ENCODE measurements around the gene PAFAH2.
"Not testable (repeated sequence)": the region's sequence is repeated elsewhere in the genome, so short reads cannot be mapped to it uniquely, and the experiment has no call there.

The PAFAH2 gene

DNA sequence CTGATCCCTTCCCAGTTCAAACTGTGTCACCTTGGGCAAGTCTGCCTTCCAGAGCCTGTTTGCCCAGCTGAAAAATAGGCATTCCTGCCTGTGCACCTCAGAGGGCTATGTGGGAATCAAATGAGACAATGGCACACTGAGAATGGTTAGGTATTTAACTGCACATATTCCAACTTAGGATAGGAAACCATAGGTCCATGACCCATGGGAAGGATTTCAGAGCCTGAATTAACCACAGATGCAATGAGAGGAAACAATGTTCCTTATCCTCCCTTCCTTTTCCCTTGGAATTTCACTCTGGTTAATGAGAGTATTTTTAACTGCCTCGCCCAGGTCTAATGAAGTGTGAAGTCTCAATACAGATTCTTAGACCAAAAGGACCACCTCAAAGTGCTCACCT is 12.7 kb downstream of the PAFAH2 start:
- no peak for DNase-seq (ENCODE audit: low read depth)

GRCh38 chr1:25979210-25979609 is 18.7 kb downstream of the PAFAH2 start:
- no peak for DNase-seq (ENCODE audit: low read depth)

GRCh38 chr1:25978403-25978802 is 19.5 kb downstream of the PAFAH2 start:
- no peak for DNase-seq (ENCODE audit: low read depth)

DNA sequence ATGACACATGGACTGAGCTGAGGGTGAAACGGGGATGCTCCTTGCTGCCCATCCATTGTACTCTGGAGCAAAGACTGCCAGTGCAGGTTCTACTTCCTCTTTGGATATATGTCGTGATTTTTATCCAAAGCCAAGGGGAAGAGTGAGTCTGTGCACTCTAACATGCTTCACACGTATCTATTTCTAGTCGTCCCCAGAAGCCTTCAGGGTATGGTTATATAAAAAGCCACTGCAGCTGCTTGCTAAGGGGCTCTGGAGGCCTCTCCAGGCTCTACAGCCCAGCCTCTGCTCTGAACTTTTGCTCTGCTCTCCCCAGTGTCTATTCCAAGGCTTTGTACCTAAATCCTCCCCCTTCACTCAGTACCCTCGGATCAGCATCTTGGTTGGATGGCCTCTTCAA is 20.1 kb downstream of the PAFAH2 start:
- no peak for DNase-seq (ENCODE audit: low read depth)

DNA sequence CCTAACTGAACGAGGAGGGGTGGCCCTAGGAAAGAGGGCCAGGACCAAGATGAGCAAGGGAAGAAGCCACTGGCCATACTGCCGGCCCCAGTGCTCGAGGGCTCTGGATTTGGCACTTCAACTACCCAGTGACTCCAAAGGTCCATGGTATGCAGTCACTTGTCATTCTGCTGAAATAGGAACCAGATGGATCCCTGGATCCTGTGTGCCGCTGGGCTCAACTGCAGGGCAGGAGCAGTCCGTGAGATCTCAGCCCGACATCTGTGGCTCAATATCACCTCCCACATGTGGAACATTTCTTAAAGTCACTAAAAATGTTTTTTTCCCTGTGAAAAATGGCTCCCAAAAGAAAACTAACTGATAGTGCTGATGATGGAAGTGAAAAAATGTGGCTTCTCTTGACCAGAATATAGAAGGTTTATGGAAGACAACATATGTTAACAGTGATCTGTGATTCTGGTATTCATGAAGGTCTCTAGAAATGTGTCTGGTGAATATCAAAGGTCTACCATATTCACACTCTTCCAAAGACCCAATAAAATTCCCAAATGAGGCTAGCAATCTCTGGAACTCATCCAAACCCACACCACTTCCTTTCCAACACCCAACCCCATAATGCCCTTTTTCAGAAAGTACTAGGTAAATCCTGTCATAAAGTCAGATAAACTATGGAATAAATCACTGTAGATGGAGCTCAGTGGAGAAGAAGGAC is 24.1 kb downstream of the PAFAH2 start:
- DNase-seq (ENCODE audit: low read depth), result no peak

- DNase-seq (ENCODE audit: low read depth), result no peak
Measured at GRCh38 chr1:25971811-25972180, 26.1 kb downstream of the PAFAH2 start.

DNA sequence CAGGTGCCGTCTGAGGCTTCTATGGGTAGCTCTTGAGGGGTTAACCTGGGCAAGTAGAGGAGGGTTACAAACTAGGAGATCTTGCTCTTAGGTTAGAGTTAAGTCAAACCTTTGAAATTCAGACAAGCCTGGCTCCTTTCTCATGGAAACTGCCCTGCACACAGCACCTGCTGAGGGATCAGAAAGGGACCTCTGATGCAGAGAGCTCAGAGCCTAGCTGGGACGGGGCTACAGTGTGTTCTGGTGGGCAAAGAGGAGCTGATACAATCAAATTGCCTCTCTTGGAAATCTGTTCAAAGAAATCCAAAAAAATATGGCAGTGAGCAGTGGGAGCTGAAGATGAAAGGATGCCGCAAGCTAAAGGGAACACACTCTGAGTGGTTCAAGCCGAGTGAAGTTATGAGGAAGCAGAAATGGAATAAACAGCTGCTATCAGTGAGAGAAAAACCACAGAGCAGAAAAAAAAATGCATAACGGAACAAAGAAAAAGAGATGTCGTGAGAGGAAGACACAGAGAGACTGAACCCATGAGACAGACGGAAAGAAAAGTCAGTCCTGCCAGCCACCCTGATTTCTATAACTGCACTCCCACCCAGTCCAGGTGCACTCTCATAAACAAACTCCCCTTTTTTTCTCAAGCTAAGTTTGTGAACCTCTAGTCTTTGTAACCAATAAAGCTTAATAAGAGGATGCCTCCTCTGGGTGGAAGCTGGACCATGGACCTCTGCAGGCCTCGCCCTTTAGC is 26.6 kb downstream of the PAFAH2 start:
- DNase-seq (ENCODE audit: low read depth), result no peak

GRCh38 chr1:25967308-25967707 is 30.6 kb downstream of the PAFAH2 start:
- DNase-seq (ENCODE audit: low read depth), result no peak

DNA sequence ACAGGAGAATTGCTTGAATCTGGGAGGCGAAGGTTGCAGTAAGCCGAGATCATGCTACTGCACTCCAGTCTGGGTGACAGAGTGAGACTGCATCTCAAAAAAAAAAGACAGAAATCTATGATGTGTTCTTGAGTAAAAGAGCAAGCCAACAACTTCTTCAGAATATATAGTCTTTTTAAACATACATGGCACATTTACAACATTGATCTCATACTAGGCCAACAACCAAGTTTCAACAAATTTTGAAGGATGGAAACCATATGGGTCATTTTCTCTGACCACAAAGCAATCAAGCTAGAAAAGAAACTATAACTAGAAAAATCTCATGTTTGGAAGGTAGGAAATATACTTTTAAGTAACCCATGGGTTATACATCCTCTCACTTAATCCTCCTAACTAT is 38.3 kb downstream of the PAFAH2 start:
- no peak for DNase-seq (ENCODE audit: low read depth)

GRCh38 chr1:25958465-25958864 is 39.4 kb downstream of the PAFAH2 start:
- DNase-seq (ENCODE audit: low read depth), result no peak

- DNase-seq (ENCODE audit: low read depth), result no peak
Measured at GRCh38 chr1:25955553-25955952, 42.3 kb downstream of the PAFAH2 start.

DNA sequence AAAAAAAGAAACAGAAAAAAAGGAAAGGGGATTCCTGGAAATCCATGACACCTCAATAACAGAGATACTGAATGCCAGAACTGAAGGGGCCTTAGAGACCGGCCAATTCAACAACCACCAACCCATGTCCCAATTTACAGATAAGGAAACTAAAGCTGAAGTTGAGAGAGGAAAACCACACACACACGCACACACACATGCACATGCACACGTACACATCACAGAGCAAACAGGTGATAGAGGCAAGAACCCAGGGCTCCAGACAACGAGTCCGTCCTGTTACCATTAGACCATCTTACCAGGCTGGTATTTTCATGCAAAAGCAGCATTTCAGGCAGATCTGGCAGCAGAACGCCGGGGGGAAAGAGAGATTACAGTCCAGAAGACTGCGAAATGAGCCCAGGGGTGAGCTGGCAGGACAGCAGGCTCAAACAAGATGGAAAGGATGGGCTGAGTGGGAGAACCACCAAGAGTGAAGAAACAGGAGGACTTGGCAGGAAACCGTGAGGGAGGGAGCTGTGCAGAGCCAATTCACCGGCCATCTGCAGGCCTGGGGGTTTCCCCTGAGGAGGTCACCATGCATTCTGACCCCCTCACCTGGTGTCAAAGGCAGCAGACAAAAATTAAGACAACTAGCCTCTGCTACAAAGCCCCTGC is 43.5 kb downstream of the PAFAH2 start:
- no peak for DNase-seq (ENCODE audit: low read depth)

GRCh38 chr1:25952841-25953401 is 44.9 kb downstream of the PAFAH2 start:
- no peak for DNase-seq (ENCODE audit: low read depth)

DNA sequence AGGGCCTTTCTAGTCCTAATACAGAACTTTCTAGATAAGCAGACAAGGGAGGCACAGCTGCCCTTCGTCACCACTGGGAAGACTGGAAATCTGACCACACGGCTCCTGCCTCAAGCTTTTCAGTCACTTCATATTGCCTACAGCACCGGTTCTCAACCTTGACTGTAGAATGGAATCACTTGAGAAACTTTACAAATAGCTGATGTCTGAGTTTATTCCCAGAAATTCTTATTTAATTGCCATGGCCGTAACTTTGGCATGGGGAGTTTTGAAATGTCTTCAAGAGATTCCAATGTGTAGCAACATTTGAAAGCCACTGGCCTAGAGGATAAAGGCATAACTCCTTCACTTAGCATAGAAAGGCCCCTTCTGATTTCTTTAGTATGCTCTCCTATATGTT is 49.2 kb downstream of the PAFAH2 start:
- DNase-seq (ENCODE audit: low read depth), result no peak

DNA sequence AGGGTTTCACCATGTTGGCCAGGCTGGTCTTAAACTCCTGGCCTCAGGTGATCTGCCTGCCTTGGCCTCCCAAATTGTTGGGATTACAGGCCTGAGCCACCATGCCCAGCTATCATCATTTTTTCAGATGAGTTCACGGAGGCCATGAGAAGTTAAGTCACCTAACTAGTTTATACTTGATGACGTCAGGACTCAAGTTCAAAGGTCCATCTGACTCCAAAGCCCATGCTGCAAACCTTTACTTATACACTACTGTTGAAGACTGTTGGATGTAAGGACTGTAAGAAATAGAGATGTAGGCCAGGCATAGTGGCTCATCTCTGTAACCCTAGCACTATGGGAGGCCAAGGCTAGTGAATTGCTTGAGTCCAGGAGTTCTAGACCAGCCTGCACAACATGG is 50.8 kb downstream of the PAFAH2 start:
- no peak for DNase-seq (ENCODE audit: low read depth)

DNA sequence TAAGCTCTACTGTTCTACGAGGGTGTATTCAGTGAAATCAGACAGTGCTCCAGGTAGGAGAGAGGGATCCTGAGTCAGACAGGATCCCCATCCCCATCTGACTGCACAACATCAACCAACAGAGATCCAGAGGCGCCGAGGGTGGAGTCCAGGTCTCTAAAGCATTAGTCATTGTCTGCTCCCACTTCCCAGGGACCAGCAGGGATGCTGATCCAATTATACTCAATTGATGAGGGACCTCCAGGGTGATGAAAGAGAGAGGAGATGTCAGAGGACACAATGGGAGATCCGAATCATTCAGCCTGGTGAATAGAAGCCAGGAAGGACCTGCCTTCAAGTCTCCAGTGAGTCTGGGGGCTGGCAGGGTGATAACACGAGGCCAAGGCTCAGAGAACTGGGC is 52.1 kb downstream of the PAFAH2 start:
- no peak for DNase-seq (ENCODE audit: low read depth)

- DNase-seq (ENCODE audit: low read depth), result no peak
Measured at GRCh38 chr1:25944986-25945385, 52.9 kb downstream of the PAFAH2 start.

DNA sequence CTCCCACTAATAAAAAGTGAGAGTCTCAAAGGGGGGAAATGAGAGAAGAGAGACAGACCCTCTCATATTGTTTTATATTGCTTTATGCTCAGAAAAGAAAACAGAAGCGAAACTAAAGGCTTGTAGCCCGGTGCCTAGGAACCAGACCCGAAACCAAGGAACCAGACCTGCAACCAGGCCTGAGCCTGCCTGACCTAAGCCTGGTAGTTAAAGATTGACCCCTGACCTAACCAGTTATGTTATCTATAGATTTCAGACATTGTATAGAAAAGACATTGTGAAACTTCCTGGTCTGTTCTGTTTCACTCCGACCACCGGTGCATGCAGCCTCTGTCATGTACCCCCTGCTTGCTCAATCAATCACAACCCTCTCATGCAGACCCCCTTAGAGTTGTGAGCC is 54.4 kb downstream of the PAFAH2 start:
- DNase-seq (ENCODE audit: low read depth), result not testable (repeated sequence)

DNA sequence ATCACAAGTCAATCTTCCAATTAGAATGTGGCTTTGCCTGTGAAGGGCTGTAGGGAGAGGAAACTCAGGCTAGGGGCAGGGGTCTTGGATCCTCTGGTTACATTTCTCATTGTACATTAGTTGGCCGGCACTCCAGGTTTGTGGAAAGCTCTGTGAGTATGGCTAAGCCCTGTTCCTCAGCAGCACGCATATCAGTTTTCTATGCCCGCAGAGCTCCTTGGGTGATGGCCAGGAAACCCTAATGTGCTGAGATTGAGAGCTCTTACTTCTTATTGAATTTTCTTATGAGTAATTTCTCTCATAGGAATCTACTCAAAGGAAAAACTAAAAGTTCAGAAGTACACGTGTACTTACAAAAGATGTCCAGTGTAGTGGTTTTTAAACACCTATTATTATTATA is 60.9 kb downstream of the PAFAH2 start:
- DNase-seq (ENCODE audit: low read depth), result no peak

- no peak for DNase-seq (ENCODE audit: low read depth)
Measured at GRCh38 chr1:25933479-25934365, 64.1 kb downstream of the PAFAH2 start.

DNA sequence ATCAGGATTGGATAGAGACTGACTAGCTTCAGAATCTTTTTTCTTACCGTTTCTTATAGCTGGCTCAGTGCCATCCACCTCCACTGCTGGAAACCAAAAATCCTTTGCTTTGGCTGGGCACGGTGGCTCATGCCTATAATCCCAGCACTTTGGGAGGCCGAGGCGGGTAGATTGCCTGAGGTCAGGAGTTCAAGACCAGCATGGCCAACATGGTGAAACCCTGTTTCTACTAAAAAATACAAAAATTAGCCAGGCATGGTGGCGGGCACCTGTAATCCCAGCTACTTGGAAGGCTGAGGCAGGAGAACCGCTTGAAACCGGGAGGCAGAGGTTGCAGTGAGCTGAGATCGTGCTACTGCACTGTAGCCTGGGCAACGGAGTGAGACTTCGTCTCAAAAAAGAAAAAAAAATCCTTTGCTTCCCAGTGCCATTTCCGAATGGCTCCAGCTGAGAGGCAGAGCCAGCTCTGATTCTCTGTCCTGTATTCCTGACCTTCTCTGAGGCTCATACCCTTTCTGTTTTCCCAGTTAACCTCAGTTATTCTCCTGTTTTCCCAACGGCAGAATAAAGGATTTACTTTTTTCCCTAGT is 65.0 kb downstream of the PAFAH2 start:
- not testable (repeated sequence) for DNase-seq (ENCODE audit: low read depth)

- no peak for DNase-seq (ENCODE audit: low read depth)
Measured at GRCh38 chr1:25932321-25932720, 65.5 kb downstream of the PAFAH2 start.
